SK-N-SH treated with all-trans-retinoic acid at 6 μM for 48 hours (cell line): ENCODE results near the gene ITGB2.

Experiments
- ATAC-seq: fragments of 200-7000 bp; cut with Tn5 transposase; 3 replicates; pipeline ENCODE4 v1.9.1; 2020; ENCODE audit warnings: mild to moderate bottlenecking, moderate library complexity
- ARNTL ChIP-seq: fragments of 450-650 bp; formaldehyde crosslinking; IDR thresholded peaks from 2 replicates; pipeline ENCODE4 v1.5.0; 2020; ENCODE audit warnings: low read depth, mild to moderate bottlenecking, moderate library complexity, borderline replicate concordance
- CREB5 ChIP-seq: fragments of 250-450 bp; sonication (Bioruptor Pico); IDR thresholded peaks from 2 replicates; pipeline ENCODE4 v1.5.1; 2020; ENCODE audit warnings: low read depth, mild to moderate bottlenecking, moderate library complexity
- CSDC2 ChIP-seq: fragments of 250-450 bp; sonication (Bioruptor Pico); IDR thresholded peaks from 2 replicates; pipeline ENCODE4 v1.5.0; 2020; ENCODE audit warnings: mild to moderate bottlenecking, moderate library complexity
- CSRNP3 ChIP-seq: fragments of 250-450 bp; sonication (Bioruptor Pico); IDR thresholded peaks from 2 replicates; pipeline ENCODE4 v1.5.1; 2021; ENCODE audit warnings: mild to moderate bottlenecking, moderate library complexity
- ESRRG ChIP-seq: fragments of 250-450 bp; sonication (Bioruptor Pico); IDR thresholded peaks from 2 replicates; pipeline ENCODE4 v1.6.1; 2021; ENCODE audit warnings: mild to moderate bottlenecking
- ISL1 ChIP-seq: fragments of 250-450 bp; sonication (Bioruptor Pico); IDR thresholded peaks from 2 replicates; pipeline ENCODE4 v2.1.2; 2022; ENCODE audit warnings: mild to moderate bottlenecking, moderate library complexity
- OSR1 ChIP-seq: fragments of 250-450 bp; sonication (Bioruptor Pico); IDR thresholded peaks from 2 replicates; pipeline ENCODE4 v1.8.0; 2022; ENCODE audit warnings: moderate library complexity, mild to moderate bottlenecking, inconsistent platforms
- PPARA ChIP-seq: fragments of 250-450 bp; sonication (Bioruptor Pico); IDR thresholded peaks from 2 replicates; pipeline ENCODE4 v1.5.0; 2020; ENCODE audit warnings: mild to moderate bottlenecking, borderline replicate concordance
- RARB ChIP-seq: fragments of 250-450 bp; sonication (Bioruptor Pico); IDR thresholded peaks from 2 replicates; pipeline ENCODE4 v1.8.0; 2021; ENCODE audit warnings: mild to moderate bottlenecking, moderate library complexity
- TCF4 ChIP-seq: fragments of 250-450 bp; sonication (Bioruptor Pico); IDR thresholded peaks from 2 replicates; pipeline ENCODE4 v1.8.0; 2021; ENCODE audit warnings: mild to moderate bottlenecking, moderate library complexity, borderline replicate concordance
- TOX ChIP-seq: fragments of 250-450 bp; sonication (Bioruptor Pico); IDR thresholded peaks from 2 replicates; pipeline ENCODE4 v1.8.0; 2021; ENCODE audit warnings: mild to moderate bottlenecking, moderate library complexity, borderline replicate concordance
- ZC3H10 ChIP-seq: fragments of 250-450 bp; sonication (Bioruptor Pico); IDR thresholded peaks from 2 replicates; pipeline ENCODE4 v1.5.1; 2021; ENCODE audit warnings: mild to moderate bottlenecking, moderate library complexity
- ZFP3 ChIP-seq: fragments of 250-450 bp; sonication (Bioruptor Pico); IDR thresholded peaks from 2 replicates; pipeline ENCODE4 v1.5.0; 2020; ENCODE audit warnings: mild to moderate bottlenecking, moderate library complexity
- ZFP30 ChIP-seq: fragments of 450-650 bp; formaldehyde crosslinking; IDR thresholded peaks from 2 replicates; pipeline ENCODE4 v1.5.0; 2022; ENCODE audit warnings: mild to moderate bottlenecking, moderate library complexity
- ZNF565 ChIP-seq: fragments of 450-650 bp; formaldehyde crosslinking; conservative IDR thresholded peaks from 2 replicates; pipeline ENCODE4 v1.5.0; 2020; ENCODE audit warnings: low read depth, mild to moderate bottlenecking, moderate library complexity
- ZNF70 ChIP-seq: fragments of 450-650 bp; formaldehyde crosslinking; IDR thresholded peaks from 2 replicates; pipeline ENCODE4 v1.5.0; 2020; ENCODE audit warnings: mild to moderate bottlenecking, moderate library complexity
- TF ChIP-seq, protein P1 (sequence below): fragments of 250-450 bp; sonication (Bioruptor Pico); IDR thresholded peaks from 2 replicates; pipeline ENCODE4 v1.5.0; 2020; ENCODE audit warnings: mild to moderate bottlenecking, moderate library complexity
- TF ChIP-seq, protein P2 (sequence below): fragments of 250-450 bp; sonication (Bioruptor Pico); IDR thresholded peaks from 2 replicates; pipeline ENCODE4 v1.8.0; 2020; ENCODE audit warnings: mild to moderate bottlenecking, moderate library complexity, borderline replicate concordance

The ITGB2 gene

DNA sequence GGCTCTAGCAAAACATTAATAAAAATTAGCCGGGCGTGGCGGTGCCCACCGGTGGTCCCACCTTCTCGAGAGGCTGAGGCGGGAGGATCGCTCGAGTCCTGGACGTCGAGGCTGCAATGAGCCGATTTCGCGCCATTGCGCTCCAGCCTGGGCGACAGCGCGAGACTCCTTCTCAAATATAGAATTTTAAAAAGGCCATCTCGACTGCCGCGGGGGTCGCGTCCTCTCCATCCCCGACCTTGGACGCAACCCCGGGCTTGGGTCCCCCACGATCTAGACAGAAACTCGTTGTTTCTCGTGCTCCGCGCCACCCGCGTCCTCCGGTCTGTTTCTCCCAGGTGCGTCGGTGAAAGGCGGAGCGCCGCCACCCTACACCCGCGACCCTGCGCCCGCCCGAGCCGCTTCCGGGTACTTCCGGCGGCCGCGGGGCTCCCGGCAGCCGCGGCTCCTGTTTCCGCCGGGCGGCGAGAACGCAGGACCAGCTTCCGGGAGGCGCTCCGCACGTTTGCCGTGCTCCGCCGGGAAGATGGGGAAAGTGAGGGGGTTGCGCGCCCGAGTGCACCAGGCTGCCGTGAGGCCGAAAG is 18.9 kb upstream of the ITGB2 start, which contains the start of gene SLX9:
Gene SLX9, plus strand, starts transcription at position 498 of the 584 bp plus-strand sequence. Its CDS starts 29 bp downstream, at position 527.
- ATAC-seq = peak; percentile 98
- TF ChIP-seq, protein P1, sequence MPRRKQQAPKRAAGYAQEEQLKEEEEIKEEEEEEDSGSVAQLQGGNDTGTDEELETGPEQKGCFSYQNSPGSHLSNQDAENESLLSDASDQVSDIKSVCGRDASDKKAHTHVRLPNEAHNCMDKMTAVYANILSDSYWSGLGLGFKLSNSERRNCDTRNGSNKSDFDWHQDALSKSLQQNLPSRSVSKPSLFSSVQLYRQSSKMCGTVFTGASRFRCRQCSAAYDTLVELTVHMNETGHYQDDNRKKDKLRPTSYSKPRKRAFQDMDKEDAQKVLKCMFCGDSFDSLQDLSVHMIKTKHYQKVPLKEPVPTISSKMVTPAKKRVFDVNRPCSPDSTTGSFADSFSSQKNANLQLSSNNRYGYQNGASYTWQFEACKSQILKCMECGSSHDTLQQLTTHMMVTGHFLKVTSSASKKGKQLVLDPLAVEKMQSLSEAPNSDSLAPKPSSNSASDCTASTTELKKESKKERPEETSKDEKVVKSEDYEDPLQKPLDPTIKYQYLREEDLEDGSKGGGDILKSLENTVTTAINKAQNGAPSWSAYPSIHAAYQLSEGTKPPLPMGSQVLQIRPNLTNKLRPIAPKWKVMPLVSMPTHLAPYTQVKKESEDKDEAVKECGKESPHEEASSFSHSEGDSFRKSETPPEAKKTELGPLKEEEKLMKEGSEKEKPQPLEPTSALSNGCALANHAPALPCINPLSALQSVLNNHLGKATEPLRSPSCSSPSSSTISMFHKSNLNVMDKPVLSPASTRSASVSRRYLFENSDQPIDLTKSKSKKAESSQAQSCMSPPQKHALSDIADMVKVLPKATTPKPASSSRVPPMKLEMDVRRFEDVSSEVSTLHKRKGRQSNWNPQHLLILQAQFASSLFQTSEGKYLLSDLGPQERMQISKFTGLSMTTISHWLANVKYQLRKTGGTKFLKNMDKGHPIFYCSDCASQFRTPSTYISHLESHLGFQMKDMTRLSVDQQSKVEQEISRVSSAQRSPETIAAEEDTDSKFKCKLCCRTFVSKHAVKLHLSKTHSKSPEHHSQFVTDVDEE = 0 out of 2 replicates have a peak, but pooled peaks have one; percentile 34
- TF ChIP-seq ZFP3 (CRISPR knock-in tag) (peak; percentile 44; the same call in 1 of the 2 replicates), PPARA (no peak)
- TF ChIP-seq, all 23 proteins: peak for 2

DNA sequence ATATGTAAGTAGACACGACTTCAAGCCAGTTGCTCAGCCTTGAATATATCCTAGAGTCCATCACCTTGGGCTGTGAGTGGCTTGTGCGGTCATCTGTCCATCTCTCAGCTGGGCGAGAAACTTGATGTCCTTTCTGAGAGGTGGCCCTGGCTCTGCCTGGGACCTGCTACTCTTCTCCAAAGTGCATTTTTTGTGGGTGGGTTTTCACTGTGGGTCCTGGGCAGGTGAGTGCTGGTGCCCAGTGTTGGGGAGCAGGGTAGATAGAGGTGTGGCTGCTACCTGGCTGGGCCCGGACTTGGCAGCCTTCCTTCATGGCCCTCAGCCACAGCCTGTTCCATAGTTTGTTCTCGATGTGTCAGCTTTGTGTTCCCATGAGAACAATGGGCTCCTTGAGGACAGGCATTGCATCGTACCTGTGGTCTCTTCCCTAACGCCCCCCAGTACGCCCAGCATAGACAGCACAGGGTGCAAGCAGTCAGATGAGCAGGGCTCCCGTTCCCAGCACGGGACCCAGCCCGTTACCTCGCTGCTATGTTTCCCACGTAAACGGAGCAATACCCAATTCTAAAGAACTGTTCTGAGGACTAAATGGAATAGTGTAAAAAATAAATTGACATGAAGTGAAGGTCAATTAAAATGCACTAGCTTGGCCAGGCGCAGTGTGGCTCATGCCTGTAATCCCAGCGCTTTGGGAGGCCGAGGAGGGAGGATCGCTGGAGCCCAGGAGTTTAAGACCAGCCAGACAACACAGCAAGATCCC is 18.3 kb upstream of the ITGB2 start:
- TF ChIP-seq ISL1 (CRISPR knock-in tag) (no peak), TOX (CRISPR knock-in tag) (no peak), ZFP30 (CRISPR knock-in tag) (no peak), CSDC2 (CRISPR knock-in tag) (no peak), ZC3H10 (no peak), CSRNP3 (CRISPR knock-in tag) (no peak), CREB5 (CRISPR knock-in tag) (no peak), TCF4 (CRISPR knock-in tag) (no peak), ZFP3 (CRISPR knock-in tag) (no peak), ZNF70 (CRISPR knock-in tag) (no peak), RARB (CRISPR knock-in tag) (no peak), OSR1 (CRISPR knock-in tag) (no peak), ARNTL (CRISPR knock-in tag) (no peak)
- TF ChIP-seq, protein P2, sequence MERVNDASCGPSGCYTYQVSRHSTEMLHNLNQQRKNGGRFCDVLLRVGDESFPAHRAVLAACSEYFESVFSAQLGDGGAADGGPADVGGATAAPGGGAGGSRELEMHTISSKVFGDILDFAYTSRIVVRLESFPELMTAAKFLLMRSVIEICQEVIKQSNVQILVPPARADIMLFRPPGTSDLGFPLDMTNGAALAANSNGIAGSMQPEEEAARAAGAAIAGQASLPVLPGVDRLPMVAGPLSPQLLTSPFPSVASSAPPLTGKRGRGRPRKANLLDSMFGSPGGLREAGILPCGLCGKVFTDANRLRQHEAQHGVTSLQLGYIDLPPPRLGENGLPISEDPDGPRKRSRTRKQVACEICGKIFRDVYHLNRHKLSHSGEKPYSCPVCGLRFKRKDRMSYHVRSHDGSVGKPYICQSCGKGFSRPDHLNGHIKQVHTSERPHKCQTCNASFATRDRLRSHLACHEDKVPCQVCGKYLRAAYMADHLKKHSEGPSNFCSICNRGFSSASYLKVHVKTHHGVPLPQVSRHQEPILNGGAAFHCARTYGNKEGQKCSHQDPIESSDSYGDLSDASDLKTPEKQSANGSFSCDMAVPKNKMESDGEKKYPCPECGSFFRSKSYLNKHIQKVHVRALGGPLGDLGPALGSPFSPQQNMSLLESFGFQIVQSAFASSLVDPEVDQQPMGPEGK = no peak
- TF ChIP-seq, protein P1 = no peak
- no peak for ATAC-seq

GRCh38 chr21:44935533-44935927 is 14.8 kb upstream of the ITGB2 start:
- no peak for ATAC-seq
- TF ChIP-seq ZNF70 (CRISPR knock-in tag) (no peak), ISL1 (CRISPR knock-in tag) (no peak), ZFP30 (CRISPR knock-in tag) (no peak), ZFP3 (CRISPR knock-in tag) (no peak), PPARA (no peak), CSRNP3 (CRISPR knock-in tag) (no peak), TCF4 (CRISPR knock-in tag) (no peak), ARNTL (CRISPR knock-in tag) (no peak), ESRRG (CRISPR knock-in tag) (no peak), ZNF565 (no peak)
- TF ChIP-seq, protein P2 = no peak
